Activated T-helper 1 cell treated with anti-CD3 and anti-CD28 coated beads, Interleukin-12 subunit alpha, Interleukin-12 subunit beta, Interleukin-2, Interleukin-4 antibody, amounts not matched to agents 30 ng/mL and 10 ng/mL and 1 ng/mL, durations not matched to agents 14 hours and 24 hours and 36 hours (primary cell): ENCODE measurements around the gene ANKEF1. TPM values are rescaled to one million over a fixed set of nuclear protein-coding genes. Genes with fewer than 3 reads are reported as not detected.

Experiments
- DNase-seq: peaks from one replicate; pipeline ENCODE4 v3.0.0; 2021; ENCODE audit warnings: low spot score
- H3K27ac Mint-ChIP-seq: one replicate; pipeline ENCODE4 v1.8.0; 2021; ENCODE audit warnings: mild to moderate bottlenecking, mixed read lengths
- H3K27me3 Mint-ChIP-seq: one replicate; pipeline ENCODE4 v1.8.0; 2022; ENCODE audit warnings: mild to moderate bottlenecking, moderate library complexity, mixed read lengths; ENCODE audit not compliant: insufficient read depth
- H3K36me3 Mint-ChIP-seq: one replicate; pipeline ENCODE4 v1.8.0; 2021; ENCODE audit warnings: low read depth, mixed read lengths
- H3K4me1 Mint-ChIP-seq: one replicate; pipeline ENCODE4 v1.8.0; 2021; ENCODE audit warnings: low read depth, mixed read lengths
- H3K4me3 Mint-ChIP-seq: one replicate; pipeline ENCODE4 v1.8.0; 2021; ENCODE audit warnings: mild to moderate bottlenecking, moderate library complexity, mixed read lengths
- H3K9me3 Mint-ChIP-seq: one replicate; pipeline ENCODE4 v1.8.0; 2021; ENCODE audit warnings: mixed read lengths
- intact Hi-C: fragments of 100-400 bp; cut with micrococcal nuclease; formaldehyde crosslinking; loops from one replicate; pipeline ENCODE4 v1.15.1; 2024
- total RNA-seq: library from RNA; stranded (reverse); gene quantifications from 2 replicates; pipeline ENCODE4 v1.2.3, GENCODE V29; 2022

ANKEF1 gene
- 0.26 and 0.32 TPM in 2 replicates for total RNA-seq

GRCh38 chr20:10034717-10035571 is at the start of gene ANKEF1:
TSS of gene ANKEF1 (plus strand) at chr20:10034987. CDS start at chr20:10038302, 3,315 bp downstream.
- no peak within 1 kb of the TSS for H3K27ac Mint-ChIP-seq
- no peaks in the 10 kb centered on the region for H3K36me3 Mint-ChIP-seq
- intact Hi-C loops, result no loop called here
- H3K4me1 Mint-ChIP-seq, result peaks cover 13% of the 10 kb centered on the region
- peak; percentile 77 for DNase-seq
- H3K9me3 Mint-ChIP-seq, result no peaks in the 10 kb centered on the region
- H3K4me3 Mint-ChIP-seq, result peak within 1 kb of the TSS; percentile 74
- H3K27me3 Mint-ChIP-seq, result peaks cover 6% of the 10 kb centered on the region

GRCh38 chr20:9985281-9985680 is 49.5 kb upstream of the ANKEF1 start:
- no peaks in the 10 kb centered on the region for H3K36me3 Mint-ChIP-seq
- intact Hi-C loops, result no loop called here
- H3K9me3 Mint-ChIP-seq, result no peaks in the 10 kb centered on the region
- no peak overlapping the region for H3K27ac Mint-ChIP-seq
- DNase-seq, result no peak
- peaks cover 2% of the 10 kb centered on the region for H3K27me3 Mint-ChIP-seq
- no peaks in the 10 kb centered on the region for H3K4me1 Mint-ChIP-seq
- no peak overlapping the region for H3K4me3 Mint-ChIP-seq

- Mint-ChIP-seq H3K4me3 (no peak overlapping the region), H3K4me1 (no peaks in the 10 kb centered on the region), H3K27me3 (peaks cover under 1% of the 10 kb centered on the region), H3K27ac (no peak overlapping the region), H3K36me3 (no peaks in the 10 kb centered on the region), H3K9me3 (no peaks in the 10 kb centered on the region)
- intact Hi-C loops, result no loop called here
- DNase-seq, result no peak
These were observed 49.0 kb upstream of the ANKEF1 start for GRCh38 chr20:9985773-9986172.

- no peaks in the 10 kb centered on the region for H3K4me1 Mint-ChIP-seq
- intact Hi-C loops, result no loop called here
- H3K4me3 Mint-ChIP-seq, result no peak overlapping the region
- no peaks in the 10 kb centered on the region for H3K27me3 Mint-ChIP-seq
- no peaks in the 10 kb centered on the region for H3K9me3 Mint-ChIP-seq
- H3K27ac Mint-ChIP-seq, result no peak overlapping the region
- no peak for DNase-seq
- H3K36me3 Mint-ChIP-seq, result no peaks in the 10 kb centered on the region
These were observed 45.6 kb upstream of the ANKEF1 start for GRCh38 chr20:9989066-9989724.

GRCh38 chr20:9993137-9993536 is 41.6 kb upstream of the ANKEF1 start:
- no peaks in the 10 kb centered on the region for H3K9me3 Mint-ChIP-seq

GRCh38 chr20:9994676-9995075 is 40.1 kb upstream of the ANKEF1 start:
- H3K4me3 Mint-ChIP-seq, result no peak overlapping the region
- peaks cover 2% of the 10 kb centered on the region for H3K27me3 Mint-ChIP-seq
- no peaks in the 10 kb centered on the region for H3K36me3 Mint-ChIP-seq

More at GRCh38 chr20:9993137-9993536, 41.6 kb upstream of the ANKEF1 start:
- Mint-ChIP-seq H3K27me3 (no peaks in the 10 kb centered on the region), H3K27ac (no peak overlapping the region), H3K4me3 (no peak overlapping the region), H3K4me1 (no peaks in the 10 kb centered on the region), H3K36me3 (no peaks in the 10 kb centered on the region)
- DNase-seq, result no peak
- intact Hi-C loops, result no loop called here

GRCh38 chr20:9995510-9996272 is 39.1 kb upstream of the ANKEF1 start:
- H3K27ac Mint-ChIP-seq, result no peak overlapping the region
- DNase-seq, result no peak
- H3K36me3 Mint-ChIP-seq, result no peaks in the 10 kb centered on the region
- H3K4me1 Mint-ChIP-seq, result no peaks in the 10 kb centered on the region
- H3K27me3 Mint-ChIP-seq, result peaks cover 2% of the 10 kb centered on the region
- intact Hi-C loops, result no loop called here
- no peak overlapping the region for H3K4me3 Mint-ChIP-seq
- H3K9me3 Mint-ChIP-seq, result no peaks in the 10 kb centered on the region

More at GRCh38 chr20:9994676-9995075, 40.1 kb upstream of the ANKEF1 start:
- H3K27ac Mint-ChIP-seq, result no peak overlapping the region
- intact Hi-C loops, result no loop called here
- H3K4me1 Mint-ChIP-seq, result no peaks in the 10 kb centered on the region
- DNase-seq, result no peak
- H3K9me3 Mint-ChIP-seq, result no peaks in the 10 kb centered on the region

GRCh38 chr20:9996944-9997343 is 37.8 kb upstream of the ANKEF1 start:
- DNase-seq, result no peak
- intact Hi-C loops, result no loop called here
- Mint-ChIP-seq H3K36me3 (no peaks in the 10 kb centered on the region), H3K27ac (no peak overlapping the region), H3K9me3 (no peaks in the 10 kb centered on the region), H3K4me3 (no peak overlapping the region), H3K4me1 (no peaks in the 10 kb centered on the region), H3K27me3 (peaks cover 2% of the 10 kb centered on the region)

GRCh38 chr20:9999645-10000044 is 35.1 kb upstream of the ANKEF1 start:
- no peak overlapping the region for H3K27ac Mint-ChIP-seq
- intact Hi-C loops, result no loop called here
- no peaks in the 10 kb centered on the region for H3K36me3 Mint-ChIP-seq
- DNase-seq, result no peak
- H3K4me1 Mint-ChIP-seq, result no peaks in the 10 kb centered on the region
- H3K27me3 Mint-ChIP-seq, result peaks cover 2% of the 10 kb centered on the region
- H3K9me3 Mint-ChIP-seq, result no peaks in the 10 kb centered on the region
- no peak overlapping the region for H3K4me3 Mint-ChIP-seq

- no peak for DNase-seq
- no peak overlapping the region for H3K27ac Mint-ChIP-seq
- H3K9me3 Mint-ChIP-seq, result no peaks in the 10 kb centered on the region
- H3K4me1 Mint-ChIP-seq, result peaks cover 5% of the 10 kb centered on the region
- no peaks in the 10 kb centered on the region for H3K36me3 Mint-ChIP-seq
- intact Hi-C loops, result no loop called here
- no peak overlapping the region for H3K4me3 Mint-ChIP-seq
- peaks cover 5% of the 10 kb centered on the region for H3K27me3 Mint-ChIP-seq
These were observed 31.9 kb upstream of the ANKEF1 start for GRCh38 chr20:10002866-10003265.

- Mint-ChIP-seq H3K36me3 (no peaks in the 10 kb centered on the region), H3K27ac (no peak overlapping the region), H3K9me3 (no peaks in the 10 kb centered on the region), H3K4me3 (no peak overlapping the region), H3K27me3 (peaks cover 4% of the 10 kb centered on the region), H3K4me1 (peaks cover 5% of the 10 kb centered on the region)
- DNase-seq, result no peak
- intact Hi-C loops, result no loop called here
These were observed 29.9 kb upstream of the ANKEF1 start for GRCh38 chr20:10004900-10005299.

- no peak for DNase-seq
- intact Hi-C loops, result no loop called here
These were observed 28.9 kb upstream of the ANKEF1 start for GRCh38 chr20:10005885-10006284.

More at GRCh38 chr20:10005885-10006284, 28.9 kb upstream of the ANKEF1 start:
- Mint-ChIP-seq H3K9me3 (no peaks in the 10 kb centered on the region), H3K4me3 (no peak overlapping the region), H3K36me3 (no peaks in the 10 kb centered on the region), H3K27ac (no peak overlapping the region), H3K4me1 (peaks cover 5% of the 10 kb centered on the region), H3K27me3 (peaks cover 4% of the 10 kb centered on the region)
